GM12878 (cell line): Measurements from ENCODE around the gene INHBE.

Source experiments
- EZH2 ChIP-seq: IDR thresholded peaks from 2 replicates; pipeline ENCODE4 v1.6.1; 2012; ENCODE audit warnings: low read depth, mild to moderate bottlenecking, control low read depth, inconsistent platforms, low read length, borderline replicate concordance; ENCODE audit not compliant: control insufficient read depth
- TF ChIP-seq, protein P1 (sequence below): fragments of 450-650 bp; IDR thresholded peaks from 2 replicates; pipeline ENCODE4 v1.6.1; 2017; ENCODE audit warnings: mild to moderate bottlenecking, moderate library complexity

GRCh38 chr12:57498132-57498502 lies 43.0 kb downstream of the INHBE start:
- TF ChIP-seq EZH2: no peak
- TF ChIP-seq, protein P1, sequence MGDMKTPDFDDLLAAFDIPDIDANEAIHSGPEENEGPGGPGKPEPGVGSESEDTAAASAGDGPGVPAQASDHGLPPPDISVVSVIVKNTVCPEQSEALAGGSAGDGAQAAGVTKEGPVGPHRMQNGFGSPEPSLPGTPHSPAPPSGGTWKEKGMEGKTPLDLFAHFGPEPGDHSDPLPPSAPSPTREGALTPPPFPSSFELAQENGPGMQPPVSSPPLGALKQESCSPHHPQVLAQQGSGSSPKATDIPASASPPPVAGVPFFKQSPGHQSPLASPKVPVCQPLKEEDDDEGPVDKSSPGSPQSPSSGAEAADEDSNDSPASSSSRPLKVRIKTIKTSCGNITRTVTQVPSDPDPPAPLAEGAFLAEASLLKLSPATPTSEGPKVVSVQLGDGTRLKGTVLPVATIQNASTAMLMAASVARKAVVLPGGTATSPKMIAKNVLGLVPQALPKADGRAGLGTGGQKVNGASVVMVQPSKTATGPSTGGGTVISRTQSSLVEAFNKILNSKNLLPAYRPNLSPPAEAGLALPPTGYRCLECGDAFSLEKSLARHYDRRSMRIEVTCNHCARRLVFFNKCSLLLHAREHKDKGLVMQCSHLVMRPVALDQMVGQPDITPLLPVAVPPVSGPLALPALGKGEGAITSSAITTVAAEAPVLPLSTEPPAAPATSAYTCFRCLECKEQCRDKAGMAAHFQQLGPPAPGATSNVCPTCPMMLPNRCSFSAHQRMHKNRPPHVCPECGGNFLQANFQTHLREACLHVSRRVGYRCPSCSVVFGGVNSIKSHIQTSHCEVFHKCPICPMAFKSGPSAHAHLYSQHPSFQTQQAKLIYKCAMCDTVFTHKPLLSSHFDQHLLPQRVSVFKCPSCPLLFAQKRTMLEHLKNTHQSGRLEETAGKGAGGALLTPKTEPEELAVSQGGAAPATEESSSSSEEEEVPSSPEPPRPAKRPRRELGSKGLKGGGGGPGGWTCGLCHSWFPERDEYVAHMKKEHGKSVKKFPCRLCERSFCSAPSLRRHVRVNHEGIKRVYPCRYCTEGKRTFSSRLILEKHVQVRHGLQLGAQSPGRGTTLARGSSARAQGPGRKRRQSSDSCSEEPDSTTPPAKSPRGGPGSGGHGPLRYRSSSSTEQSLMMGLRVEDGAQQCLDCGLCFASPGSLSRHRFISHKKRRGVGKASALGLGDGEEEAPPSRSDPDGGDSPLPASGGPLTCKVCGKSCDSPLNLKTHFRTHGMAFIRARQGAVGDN: no peak
